Fibroblast of skin of abdomen (primary cell): Measurements from ENCODE around the gene APOBEC3H.

Experiments used
- DNase-seq: peaks from one replicate; pipeline ENCODE4 v3.0.0-alpha.2; 2013

APOBEC3H gene

GRCh38 chr22:39081598-39081997 lies 15.4 kb upstream of the APOBEC3H start:
- no peak for DNase-seq

- no peak for DNase-seq
These were observed 13.6 kb upstream of the APOBEC3H start for GRCh38 chr22:39083212-39084165.

- DNase-seq, result no peak
These were observed 12.4 kb upstream of the APOBEC3H start for GRCh38 chr22:39084666-39085065.

DNA sequence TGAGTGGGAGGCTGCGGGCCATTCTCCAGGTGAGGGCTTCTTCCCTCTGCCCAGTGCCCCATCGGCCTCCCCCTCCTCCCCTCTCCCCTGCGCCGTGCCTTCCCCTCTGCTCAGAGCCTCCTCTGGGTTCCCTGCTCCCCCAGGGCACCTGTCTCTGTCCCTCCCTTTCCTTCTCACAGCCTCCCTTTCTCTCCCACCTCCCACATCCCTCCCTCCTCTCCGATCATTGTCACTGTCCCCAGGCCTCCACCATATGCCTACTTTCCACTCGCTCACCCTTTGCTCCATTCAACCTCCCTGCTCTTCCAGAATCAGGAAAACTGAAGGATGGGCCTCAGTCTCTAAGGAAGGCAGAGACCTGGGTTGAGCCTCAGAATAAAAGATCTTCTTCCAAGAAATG lies 9.9 kb upstream of the APOBEC3H start:
- no peak for DNase-seq

DNA sequence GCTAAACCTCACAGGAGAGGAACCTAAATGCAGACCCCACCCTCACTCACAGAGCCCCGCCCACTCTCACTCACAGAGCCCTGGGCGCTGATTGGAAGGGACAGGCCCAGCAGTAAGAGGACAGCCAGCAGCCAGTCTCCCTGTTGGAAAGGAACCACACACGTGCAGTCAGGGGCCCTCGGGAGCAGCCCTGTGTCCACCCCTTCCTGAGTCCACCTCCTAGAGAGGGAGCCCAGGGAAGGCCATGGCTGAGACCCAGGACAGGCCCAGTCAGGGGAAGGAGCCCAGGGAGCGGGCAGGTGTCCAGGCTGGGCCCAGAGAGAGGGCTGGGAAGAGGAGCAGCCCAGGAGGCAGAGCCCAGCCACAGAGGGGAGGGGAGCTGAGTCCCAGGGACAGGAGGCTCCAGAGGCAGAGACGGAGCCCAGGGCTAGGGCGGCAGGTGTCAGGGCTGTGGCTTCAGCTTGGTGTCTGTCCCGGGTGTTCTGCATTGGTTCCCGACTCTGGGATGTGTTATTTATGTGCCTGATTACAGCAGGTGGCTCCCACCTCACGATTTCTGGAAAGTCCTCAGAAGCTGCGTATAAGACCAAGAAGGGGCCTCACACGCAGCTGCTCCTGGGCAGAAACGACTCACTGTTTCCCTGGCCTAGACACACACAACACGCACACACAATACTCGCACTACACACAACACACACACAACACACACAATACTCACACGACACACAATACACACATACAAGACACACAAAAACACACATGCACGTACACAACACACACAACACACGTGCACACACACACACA lies 9.0 kb upstream of the APOBEC3H start:
- no peak for DNase-seq

GRCh38 chr22:39088685-39089032 lies 8.4 kb upstream of the APOBEC3H start:
- DNase-seq, result no peak

- no peak for DNase-seq
These were observed 7.1 kb upstream of the APOBEC3H start for GRCh38 chr22:39089928-39090327.

DNA sequence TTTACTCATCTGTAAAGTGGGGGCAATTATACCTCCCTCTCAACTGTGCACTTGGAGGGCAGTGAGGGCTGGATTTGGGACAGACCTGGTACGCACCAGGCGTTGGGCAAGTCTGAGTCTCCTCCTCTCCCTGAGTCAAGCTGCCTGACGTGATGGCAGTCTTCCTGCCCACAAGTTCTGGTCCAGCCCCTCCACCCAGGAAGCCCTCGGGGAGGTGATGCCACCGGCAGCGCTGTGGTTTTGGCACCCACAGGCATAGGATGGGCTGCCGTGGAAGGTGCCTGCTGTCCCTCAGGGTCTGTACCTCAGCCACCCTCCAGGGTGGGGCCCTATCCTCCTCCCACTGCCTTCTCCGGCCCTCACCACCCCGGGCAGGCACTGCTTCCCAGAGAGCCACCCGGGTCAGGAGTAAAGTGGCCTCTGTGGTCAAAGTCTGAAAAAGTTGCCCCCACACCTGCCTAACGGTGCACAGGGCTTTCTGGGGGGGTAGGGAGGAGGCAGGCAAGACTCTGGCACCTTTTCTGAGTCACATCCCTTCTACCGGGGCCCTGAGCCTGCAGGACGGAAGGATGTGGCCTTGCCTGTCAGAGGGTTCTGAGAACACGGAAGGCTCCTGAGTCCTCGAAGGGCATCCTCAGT lies 6.5 kb upstream of the APOBEC3H start:
- no peak for DNase-seq

DNA sequence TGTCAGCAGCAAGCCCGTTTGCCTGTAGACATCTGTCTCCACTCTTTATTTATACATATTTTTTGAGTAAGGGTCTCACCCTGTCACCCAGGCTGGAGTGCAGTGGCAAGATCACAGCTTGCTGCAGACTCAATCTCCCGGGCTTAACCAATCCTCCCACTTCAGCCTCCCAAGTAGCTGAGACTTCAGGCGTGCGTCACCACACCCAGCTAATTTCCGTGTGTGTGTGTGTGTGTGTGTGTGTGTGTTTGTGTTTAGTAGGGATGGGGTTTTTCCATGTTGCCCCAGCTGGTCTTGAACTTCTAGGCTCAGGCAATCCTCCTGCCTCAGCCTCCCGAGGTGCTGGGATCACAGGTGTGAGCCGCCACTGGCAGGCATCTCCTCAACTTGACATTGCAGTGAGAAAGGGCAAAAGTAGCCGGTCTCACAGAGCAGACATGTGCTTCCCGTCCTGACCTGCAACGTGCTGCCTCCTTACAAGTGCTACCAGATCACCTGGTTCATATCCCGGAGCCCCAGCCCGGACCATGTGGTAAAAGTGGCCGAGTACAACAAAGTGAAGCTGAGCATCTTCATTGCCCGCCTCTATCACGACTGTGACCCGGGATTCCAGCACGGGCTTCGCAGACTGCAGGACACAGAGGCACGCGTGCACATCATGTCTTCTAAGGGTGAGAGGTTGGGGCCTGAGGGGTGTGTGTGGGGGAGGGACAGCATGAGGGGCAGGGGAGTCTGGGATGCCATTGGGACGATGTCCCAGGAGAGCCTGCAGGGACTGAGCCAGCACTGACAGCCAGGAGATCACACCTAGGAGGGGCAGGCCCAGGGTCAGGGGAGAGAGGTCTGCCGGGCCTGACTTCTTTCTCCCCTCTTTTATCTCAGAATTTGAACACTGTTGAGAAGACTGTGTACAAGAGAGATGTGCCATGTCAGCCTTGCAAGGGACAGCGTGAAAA lies 5.6 kb upstream of the APOBEC3H start:
- no peak for DNase-seq

DNA sequence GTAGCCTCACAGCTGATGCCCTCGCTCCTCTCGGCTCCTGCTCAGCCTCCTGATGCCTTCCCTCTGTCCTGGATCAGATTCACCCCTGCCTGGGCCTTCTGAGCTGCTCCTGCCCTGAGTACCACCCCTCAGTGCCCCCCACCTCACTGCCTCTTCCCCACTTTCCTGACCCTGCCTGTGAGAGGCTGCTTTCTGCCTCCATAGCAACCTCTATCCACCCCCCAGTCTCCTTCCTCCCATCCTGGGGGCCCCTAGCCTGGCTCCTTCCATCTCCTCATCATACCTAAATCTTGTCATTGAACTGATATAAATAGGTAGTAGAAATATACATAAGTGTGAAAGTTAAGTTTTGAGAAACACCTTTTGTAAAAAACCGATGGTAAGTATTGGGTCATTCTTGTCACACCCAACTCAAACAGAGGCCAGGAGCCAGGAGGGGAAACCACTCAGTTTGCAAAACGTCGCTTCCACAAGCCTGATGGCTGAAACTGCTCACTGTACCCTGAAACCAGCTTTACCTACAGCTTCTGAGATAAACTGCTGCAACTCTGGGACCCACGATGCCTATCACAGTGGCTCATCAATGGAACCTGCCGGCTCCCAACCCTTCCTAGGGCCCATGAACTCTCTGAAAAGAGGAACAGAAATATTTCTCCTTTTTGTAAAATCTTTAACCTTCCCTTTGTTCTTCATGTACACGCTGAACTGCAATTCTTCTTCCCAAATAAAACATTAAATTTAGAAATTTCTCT lies 4.8 kb upstream of the APOBEC3H start:
- DNase-seq, result no peak

GRCh38 chr22:39094717-39095389 lies 2.2 kb upstream of the APOBEC3H start:
- DNase-seq, result no peak

- no peak for DNase-seq
These were observed 1.1 kb upstream of the APOBEC3H start for GRCh38 chr22:39095971-39096370.

- DNase-seq, result no peak
These were observed 982 bp downstream of the APOBEC3H start for GRCh38 chr22:39098026-39098425.

- no peak for DNase-seq
These were observed 1.5 kb downstream of the APOBEC3H start for GRCh38 chr22:39098576-39098975.

GRCh38 chr22:39101226-39101625 lies 4.2 kb downstream of the APOBEC3H start:
- no peak for DNase-seq

DNA sequence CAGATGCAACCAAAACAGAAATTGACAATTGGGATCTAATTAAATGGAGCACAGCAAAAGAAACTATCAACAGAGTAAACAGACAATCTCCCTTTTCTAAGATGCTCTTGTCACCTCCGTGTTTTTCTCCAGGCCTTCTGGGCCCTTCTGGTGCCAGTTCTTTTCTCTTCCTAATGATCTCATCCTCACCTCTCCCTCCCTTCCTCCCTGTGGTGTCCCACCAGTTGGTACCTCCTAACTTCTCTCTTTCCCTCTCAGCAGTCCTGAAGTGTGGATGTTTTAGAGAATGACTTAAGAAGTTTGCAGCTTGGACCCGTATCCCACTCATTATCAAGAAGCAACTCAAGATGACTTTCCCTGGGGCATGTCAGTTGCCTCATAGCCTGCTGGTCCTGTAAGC lies 6.4 kb downstream of the APOBEC3H start:
- DNase-seq, result no peak

GRCh38 chr22:39106326-39106725 lies 9.3 kb downstream of the APOBEC3H start:
- no peak for DNase-seq

DNA sequence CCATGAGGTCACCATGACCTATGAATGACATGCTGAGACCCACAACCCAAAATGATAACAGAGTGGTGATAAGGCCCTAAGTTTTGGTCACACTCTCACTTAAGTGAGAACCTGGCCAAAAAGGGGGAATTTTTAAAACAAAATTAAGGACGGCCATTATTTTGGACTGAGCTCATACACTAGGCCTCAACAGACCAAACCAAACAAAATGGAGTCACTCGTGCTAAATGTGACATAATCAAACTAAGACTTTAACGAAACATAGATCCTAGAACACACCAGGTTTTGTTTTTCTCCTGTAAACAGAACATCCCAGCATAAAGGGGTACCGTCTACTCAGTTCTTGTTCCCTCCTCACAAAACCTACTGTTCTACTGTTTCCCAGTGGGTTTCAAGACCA lies 11.4 kb downstream of the APOBEC3H start:
- no peak for DNase-seq

DNA sequence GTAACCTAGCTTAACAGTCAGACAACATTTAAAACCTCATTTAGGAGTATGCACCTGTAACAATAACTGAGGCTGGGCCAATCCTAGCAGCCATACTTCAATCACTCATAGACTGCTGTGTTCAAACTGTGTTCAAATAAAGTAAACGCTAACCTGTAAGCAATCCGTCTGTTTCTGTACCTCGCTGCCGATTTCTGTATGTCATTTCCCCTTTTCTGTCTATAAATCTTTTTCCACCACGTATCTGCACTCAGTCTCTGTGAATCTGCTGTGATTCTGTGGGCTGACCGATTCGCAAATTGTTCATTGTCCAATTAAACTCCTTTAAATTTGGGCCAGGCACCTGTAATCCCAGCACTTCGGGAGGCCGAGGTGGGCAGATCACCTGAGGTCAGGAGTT lies 12.3 kb downstream of the APOBEC3H start:
- DNase-seq, result no peak
